ENCODE measurements around the gene ABCG2. TPM values are rescaled to one million over a fixed set of nuclear protein-coding genes. Genes with fewer than 3 reads are reported as not detected.

The ABCG2 gene
- total RNA-seq, 1 experiment from 2014 or later: not detected

DNA sequence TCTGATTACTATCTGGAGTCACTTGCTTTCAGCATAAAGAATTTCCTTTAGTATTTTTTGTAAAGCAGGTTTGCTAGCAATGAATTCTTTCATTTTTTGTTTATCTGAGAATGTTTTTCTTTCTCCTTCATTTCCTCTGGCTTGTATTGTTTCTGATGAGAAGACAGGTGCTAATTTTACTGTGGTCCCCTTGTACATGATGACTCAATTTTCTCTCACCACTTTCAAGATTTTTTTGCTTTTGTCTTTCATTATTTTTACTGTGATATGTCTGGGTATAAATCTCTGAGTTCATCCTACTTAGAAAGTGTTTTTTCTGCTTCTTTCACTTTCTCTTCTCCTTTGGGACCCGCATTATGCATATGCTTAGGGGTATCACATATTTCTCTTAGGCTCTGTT, 88.4 kb downstream of the ABCG2 start:
- H3K27me3 ChIP-seq (replicated peaks; ENCODE audit: insufficient read depth, low read depth, low read length, poor library complexity): no peaks in the 10 kb centered on the region
- no peak for DNase-seq (ENCODE audit: low spot score)
- POLR2A ChIA-PET (ENCODE audit: low non-redundant PET): no interaction called here
- intact Hi-C loops (cut with micrococcal nuclease; ENCODE audit: unreplicated experiment): no loop called here
- peaks cover 3% of the 10 kb centered on the region for H3K36me3 ChIP-seq (ENCODE audit: insufficient read depth, low read length, poor library complexity, severe bottlenecking)
- no peak overlapping the region for H3K27ac ChIP-seq (ENCODE audit: low read depth, low read length, poor library complexity, severe bottlenecking)
- CTCF ChIA-PET: no interaction called here
- TF ChIP-seq EZH2 (IDR thresholded peaks at IDR 0.05; ENCODE audit: borderline replicate concordance, low read depth, low read length, poor library complexity, severe bottlenecking): no peak
- TF ChIP-seq, protein P1, sequence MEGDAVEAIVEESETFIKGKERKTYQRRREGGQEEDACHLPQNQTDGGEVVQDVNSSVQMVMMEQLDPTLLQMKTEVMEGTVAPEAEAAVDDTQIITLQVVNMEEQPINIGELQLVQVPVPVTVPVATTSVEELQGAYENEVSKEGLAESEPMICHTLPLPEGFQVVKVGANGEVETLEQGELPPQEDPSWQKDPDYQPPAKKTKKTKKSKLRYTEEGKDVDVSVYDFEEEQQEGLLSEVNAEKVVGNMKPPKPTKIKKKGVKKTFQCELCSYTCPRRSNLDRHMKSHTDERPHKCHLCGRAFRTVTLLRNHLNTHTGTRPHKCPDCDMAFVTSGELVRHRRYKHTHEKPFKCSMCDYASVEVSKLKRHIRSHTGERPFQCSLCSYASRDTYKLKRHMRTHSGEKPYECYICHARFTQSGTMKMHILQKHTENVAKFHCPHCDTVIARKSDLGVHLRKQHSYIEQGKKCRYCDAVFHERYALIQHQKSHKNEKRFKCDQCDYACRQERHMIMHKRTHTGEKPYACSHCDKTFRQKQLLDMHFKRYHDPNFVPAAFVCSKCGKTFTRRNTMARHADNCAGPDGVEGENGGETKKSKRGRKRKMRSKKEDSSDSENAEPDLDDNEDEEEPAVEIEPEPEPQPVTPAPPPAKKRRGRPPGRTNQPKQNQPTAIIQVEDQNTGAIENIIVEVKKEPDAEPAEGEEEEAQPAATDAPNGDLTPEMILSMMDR (conservative IDR thresholded peaks at IDR 0.05; ENCODE audit: low read depth, low read length): no peak
- H3K9me3 ChIP-seq (ENCODE audit: low read depth, low read length, poor library complexity, severe bottlenecking): no peaks in the 10 kb centered on the region
- H3K4me1 ChIP-seq (ENCODE audit: insufficient read depth, low read length, poor library complexity, severe bottlenecking): no peaks in the 10 kb centered on the region
- H3K4me3 ChIP-seq (ENCODE audit: low read depth, low read length, poor library complexity, severe bottlenecking): no peak overlapping the region
- BruUV-seq (replicated peaks): no TSS peak

DNA sequence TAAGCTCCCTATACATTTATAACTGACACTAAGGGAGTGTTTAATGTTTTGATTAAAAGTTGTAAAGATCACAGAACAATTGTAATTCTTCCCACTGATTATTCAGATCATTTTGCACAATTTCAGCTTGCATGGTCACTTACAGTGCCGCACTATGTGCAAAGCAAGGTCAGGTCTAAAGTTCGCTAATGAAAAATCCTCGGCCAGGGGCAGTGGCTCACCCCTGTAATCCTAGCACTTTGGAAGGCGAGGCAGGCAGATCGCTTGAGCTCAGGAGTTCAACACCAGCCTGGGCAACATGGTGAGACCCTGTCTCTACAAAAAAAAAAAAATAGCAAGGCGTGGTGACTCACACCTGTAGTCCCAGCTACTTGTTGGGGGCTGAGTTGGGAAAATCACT, 94.0 kb downstream of the ABCG2 start:
- H3K4me3 ChIP-seq (ENCODE audit: low read depth, low read length, poor library complexity, severe bottlenecking): no peak overlapping the region
- ChIA-PET CTCF (no interaction called here), POLR2A (ENCODE audit: low non-redundant PET) (no interaction called here)
- DNase-seq (ENCODE audit: low spot score): no peak
- intact Hi-C loops (cut with micrococcal nuclease; ENCODE audit: unreplicated experiment): no loop called here
- TF ChIP-seq, protein P1 (conservative IDR thresholded peaks at IDR 0.05; ENCODE audit: low read depth, low read length): no peak
- TF ChIP-seq EZH2 (IDR thresholded peaks at IDR 0.05; ENCODE audit: borderline replicate concordance, low read depth, low read length, poor library complexity, severe bottlenecking): no peak
- BruUV-seq (replicated peaks): no TSS peak
- no peaks in the 10 kb centered on the region for H3K9me3 ChIP-seq (ENCODE audit: low read depth, low read length, poor library complexity, severe bottlenecking)
- H3K4me1 ChIP-seq (ENCODE audit: insufficient read depth, low read length, poor library complexity, severe bottlenecking): no peaks in the 10 kb centered on the region
- H3K27me3 ChIP-seq (replicated peaks; ENCODE audit: insufficient read depth, low read depth, low read length, poor library complexity): no peaks in the 10 kb centered on the region
- peaks cover 3% of the 10 kb centered on the region for H3K36me3 ChIP-seq (ENCODE audit: insufficient read depth, low read length, poor library complexity, severe bottlenecking)
- H3K27ac ChIP-seq (ENCODE audit: low read depth, low read length, poor library complexity, severe bottlenecking): no peak overlapping the region

DNA sequence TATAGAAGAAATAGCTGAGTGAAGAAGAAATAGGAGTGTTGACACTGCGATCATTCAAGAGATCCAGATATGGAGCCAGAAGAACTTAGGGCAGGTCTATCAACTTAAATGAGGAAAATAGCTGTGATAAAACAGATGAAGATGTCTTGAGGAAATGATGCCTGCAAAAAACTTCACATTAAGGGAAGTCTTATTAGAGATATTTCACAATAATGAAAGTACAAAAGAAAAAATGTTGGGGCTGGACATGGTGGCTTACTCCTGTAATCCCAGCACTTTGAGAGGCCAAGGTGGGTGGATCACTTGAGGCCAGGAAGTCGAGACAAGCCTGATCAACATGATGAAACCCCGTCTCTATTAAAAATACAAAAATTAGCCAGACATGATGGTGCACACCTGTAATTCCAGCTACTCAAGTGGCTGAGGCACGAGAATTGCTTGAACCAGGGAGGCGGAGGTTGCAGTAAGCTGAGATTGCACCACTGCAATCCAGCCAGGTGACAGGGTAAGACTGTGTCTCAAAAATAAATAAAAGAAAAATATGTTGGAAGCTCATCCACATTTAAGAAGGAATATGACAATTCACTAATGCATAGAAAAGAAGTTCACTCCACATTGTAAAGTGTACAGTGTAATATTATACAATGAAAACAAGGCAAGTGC, 94.7 kb downstream of the ABCG2 start:
- ChIA-PET POLR2A (ENCODE audit: low non-redundant PET) (no interaction called here), CTCF (no interaction called here)
- BruUV-seq (replicated peaks): no TSS peak
- no peak overlapping the region for H3K27ac ChIP-seq (ENCODE audit: low read depth, low read length, poor library complexity, severe bottlenecking)
- H3K4me1 ChIP-seq (ENCODE audit: insufficient read depth, low read length, poor library complexity, severe bottlenecking): no peaks in the 10 kb centered on the region
- DNase-seq (ENCODE audit: low spot score): no peak
- H3K27me3 ChIP-seq (replicated peaks; ENCODE audit: insufficient read depth, low read depth, low read length, poor library complexity): no peaks in the 10 kb centered on the region
- TF ChIP-seq, protein P1 (conservative IDR thresholded peaks at IDR 0.05; ENCODE audit: low read depth, low read length): no peak
- TF ChIP-seq EZH2 (IDR thresholded peaks at IDR 0.05; ENCODE audit: borderline replicate concordance, low read depth, low read length, poor library complexity, severe bottlenecking): no peak
- peaks cover 3% of the 10 kb centered on the region for H3K36me3 ChIP-seq (ENCODE audit: insufficient read depth, low read length, poor library complexity, severe bottlenecking)
- H3K9me3 ChIP-seq (ENCODE audit: low read depth, low read length, poor library complexity, severe bottlenecking): no peaks in the 10 kb centered on the region
- no peak overlapping the region for H3K4me3 ChIP-seq (ENCODE audit: low read depth, low read length, poor library complexity, severe bottlenecking)
- intact Hi-C loops (cut with micrococcal nuclease; ENCODE audit: unreplicated experiment): no loop called here
